Mammary epithelial cell (primary cell): ENCODE measurements around the gene NADK2.

Source experiments
- EZH2 ChIP-seq: IDR thresholded peaks from 2 replicates; pipeline ENCODE4 v1.6.1; 2012; ENCODE audit warnings: low read length, inconsistent platforms, borderline replicate concordance
- TF ChIP-seq, protein P1 (sequence below), 2 donors: IDR thresholded peaks in 1 of 2; conservative IDR thresholded peaks in 1 of 2; 2 replicates each; pipeline ENCODE4 v1.5.1; 2011 to 2012; ENCODE audit warnings: inconsistent platforms in 2 of 2, low read length in 2 of 2, mild to moderate bottlenecking in 2 of 2, control low read depth in 1 of 2, low read depth in 1 of 2; ENCODE audit not compliant: insufficient read depth in 1 of 2; ENCODE audit errors: extremely low read depth in 1 of 2

- TF ChIP-seq, protein P1, sequence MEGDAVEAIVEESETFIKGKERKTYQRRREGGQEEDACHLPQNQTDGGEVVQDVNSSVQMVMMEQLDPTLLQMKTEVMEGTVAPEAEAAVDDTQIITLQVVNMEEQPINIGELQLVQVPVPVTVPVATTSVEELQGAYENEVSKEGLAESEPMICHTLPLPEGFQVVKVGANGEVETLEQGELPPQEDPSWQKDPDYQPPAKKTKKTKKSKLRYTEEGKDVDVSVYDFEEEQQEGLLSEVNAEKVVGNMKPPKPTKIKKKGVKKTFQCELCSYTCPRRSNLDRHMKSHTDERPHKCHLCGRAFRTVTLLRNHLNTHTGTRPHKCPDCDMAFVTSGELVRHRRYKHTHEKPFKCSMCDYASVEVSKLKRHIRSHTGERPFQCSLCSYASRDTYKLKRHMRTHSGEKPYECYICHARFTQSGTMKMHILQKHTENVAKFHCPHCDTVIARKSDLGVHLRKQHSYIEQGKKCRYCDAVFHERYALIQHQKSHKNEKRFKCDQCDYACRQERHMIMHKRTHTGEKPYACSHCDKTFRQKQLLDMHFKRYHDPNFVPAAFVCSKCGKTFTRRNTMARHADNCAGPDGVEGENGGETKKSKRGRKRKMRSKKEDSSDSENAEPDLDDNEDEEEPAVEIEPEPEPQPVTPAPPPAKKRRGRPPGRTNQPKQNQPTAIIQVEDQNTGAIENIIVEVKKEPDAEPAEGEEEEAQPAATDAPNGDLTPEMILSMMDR (conservative IDR thresholded peaks at IDR 0.05 in 1 of 2, IDR thresholded peaks at IDR 0.05 in 1 of 2; ENCODE audit: extremely low read depth in 1 of 2, insufficient read depth in 1 of 2, low read depth in 1 of 2, low read length in 2 of 2): no peak
- no peak for TF ChIP-seq EZH2
These were observed 22.6 kb upstream of the NADK2 start for GRCh38 chr5:36264202-36264760.
